ENCODE results near the gene TMEM101. TPM values are rescaled to one million over a fixed set of nuclear protein-coding genes. Genes with fewer than 3 reads are reported as not detected.

Gene TMEM101
- total and polyA plus RNA-seq, 2 donors (not counting 1 experiment from before 2014, with no cell fraction given) = 16.3 to 25.3 TPM

DNA sequence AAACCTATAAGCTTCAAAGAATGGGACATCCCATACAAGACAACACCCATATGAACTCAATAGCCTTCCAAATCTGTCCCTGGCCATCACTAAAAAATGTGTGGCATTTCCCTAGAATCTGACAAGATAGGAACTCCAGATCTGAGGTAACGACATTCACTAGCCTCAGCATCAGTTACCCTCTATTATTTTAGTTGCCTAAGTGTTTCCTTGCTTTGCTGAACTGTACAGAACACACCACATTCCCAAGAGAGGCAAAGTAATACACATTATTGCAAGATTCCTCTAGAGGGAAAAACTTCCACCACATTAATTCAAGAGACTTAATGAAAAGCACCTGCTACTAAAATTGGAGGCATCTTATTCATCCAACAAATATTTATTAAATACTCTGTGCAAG is 46.7 kb upstream of the TMEM101 start:
- H3K27me3 ChIP-seq (replicated peaks in 1 of 4; ENCODE audit: control extremely low read depth in 1 of 4, control insufficient read depth in 3 of 4, insufficient read depth in 4 of 4, low read length in 3 of 4) = no peaks in the 10 kb centered on the region
- H3K36me3 ChIP-seq (replicated peaks in 1 of 2; ENCODE audit: control extremely low read depth in 1 of 2, control insufficient read depth in 1 of 2, extremely low read depth in 1 of 2, insufficient read depth in 2 of 2, low read length in 1 of 2) = peaks cover 3 to 40% of the 10 kb centered on the region in 2 experiments
- DNase-seq (no peak), ATAC-seq (ENCODE audit: low read depth) (no peak)
- no peak overlapping the region for H3K27ac ChIP-seq (ENCODE audit: low read length in 2 of 2)
- 100% methylated on average over 1 of the region's 1 CpG for WGBS (ENCODE audit: insufficient coverage)
- intact Hi-C loops (cut with micrococcal nuclease) = no loop called here
- Mint-ChIP-seq H3K4me1 (peaks cover 31% of the 10 kb centered on the region), H3K9me3 (ENCODE audit: insufficient read depth) (no peaks in the 10 kb centered on the region), H3K27ac (no peak overlapping the region), H3K4me3 (no peak overlapping the region), H3K27me3 (no peaks in the 10 kb centered on the region)
- H3K79me2 ChIP-seq (ENCODE audit: control insufficient read depth, insufficient read depth, low read length) = peaks cover 87% of the 10 kb centered on the region
- H3K4me2 ChIP-seq (replicated peaks; ENCODE audit: low read depth, low read length, poor library complexity, severe bottlenecking) = no peak overlapping the region
- POLR2A ChIA-PET = no interaction called here
- H3K4me1 ChIP-seq (ENCODE audit: control insufficient read depth in 2 of 2, insufficient read depth in 2 of 2, low read length in 2 of 2) = peaks cover 6 to 7% of the 10 kb centered on the region in 2 donors
- no peak overlapping the region for H3K9ac ChIP-seq (ENCODE audit: low read length)
- H3K4me3 ChIP-seq (ENCODE audit: control extremely low read depth in 1 of 5, extremely low read depth in 1 of 5, insufficient read depth in 1 of 5, low read depth in 2 of 5, low read length in 4 of 5) = no peak overlapping the region
- peaks cover 14% of the 10 kb centered on the region for H4K20me1 ChIP-seq (ENCODE audit: control insufficient read depth, insufficient read depth, low read length, poor library complexity, severe bottlenecking)
- H3K9me3 ChIP-seq (ENCODE audit: control extremely low read depth in 1 of 3, control insufficient read depth in 2 of 3, insufficient read depth in 1 of 3, low read length in 2 of 3) = no peaks in the 10 kb centered on the region
- TF ChIP-seq, protein P1, sequence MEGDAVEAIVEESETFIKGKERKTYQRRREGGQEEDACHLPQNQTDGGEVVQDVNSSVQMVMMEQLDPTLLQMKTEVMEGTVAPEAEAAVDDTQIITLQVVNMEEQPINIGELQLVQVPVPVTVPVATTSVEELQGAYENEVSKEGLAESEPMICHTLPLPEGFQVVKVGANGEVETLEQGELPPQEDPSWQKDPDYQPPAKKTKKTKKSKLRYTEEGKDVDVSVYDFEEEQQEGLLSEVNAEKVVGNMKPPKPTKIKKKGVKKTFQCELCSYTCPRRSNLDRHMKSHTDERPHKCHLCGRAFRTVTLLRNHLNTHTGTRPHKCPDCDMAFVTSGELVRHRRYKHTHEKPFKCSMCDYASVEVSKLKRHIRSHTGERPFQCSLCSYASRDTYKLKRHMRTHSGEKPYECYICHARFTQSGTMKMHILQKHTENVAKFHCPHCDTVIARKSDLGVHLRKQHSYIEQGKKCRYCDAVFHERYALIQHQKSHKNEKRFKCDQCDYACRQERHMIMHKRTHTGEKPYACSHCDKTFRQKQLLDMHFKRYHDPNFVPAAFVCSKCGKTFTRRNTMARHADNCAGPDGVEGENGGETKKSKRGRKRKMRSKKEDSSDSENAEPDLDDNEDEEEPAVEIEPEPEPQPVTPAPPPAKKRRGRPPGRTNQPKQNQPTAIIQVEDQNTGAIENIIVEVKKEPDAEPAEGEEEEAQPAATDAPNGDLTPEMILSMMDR (IDR thresholded peaks at IDR 0.05) = no peak
- no peak for TF ChIP-seq EZH2 (IDR thresholded peaks at IDR 0.05; ENCODE audit: borderline replicate concordance, insufficient read depth, low read depth, low read length, poor library complexity, severe bottlenecking)
- no peak overlapping the region for H2AFZ ChIP-seq (ENCODE audit: insufficient read depth, low read depth, low read length, poor library complexity, severe bottlenecking)
- CTCF ChIA-PET = interaction anchor here (0.7 to 0.9 kb wide), 2 partner anchors 64 to 286 kb away, joined by 3 to 4 read pairs; no protein-coding TSS in a partner anchor

DNA sequence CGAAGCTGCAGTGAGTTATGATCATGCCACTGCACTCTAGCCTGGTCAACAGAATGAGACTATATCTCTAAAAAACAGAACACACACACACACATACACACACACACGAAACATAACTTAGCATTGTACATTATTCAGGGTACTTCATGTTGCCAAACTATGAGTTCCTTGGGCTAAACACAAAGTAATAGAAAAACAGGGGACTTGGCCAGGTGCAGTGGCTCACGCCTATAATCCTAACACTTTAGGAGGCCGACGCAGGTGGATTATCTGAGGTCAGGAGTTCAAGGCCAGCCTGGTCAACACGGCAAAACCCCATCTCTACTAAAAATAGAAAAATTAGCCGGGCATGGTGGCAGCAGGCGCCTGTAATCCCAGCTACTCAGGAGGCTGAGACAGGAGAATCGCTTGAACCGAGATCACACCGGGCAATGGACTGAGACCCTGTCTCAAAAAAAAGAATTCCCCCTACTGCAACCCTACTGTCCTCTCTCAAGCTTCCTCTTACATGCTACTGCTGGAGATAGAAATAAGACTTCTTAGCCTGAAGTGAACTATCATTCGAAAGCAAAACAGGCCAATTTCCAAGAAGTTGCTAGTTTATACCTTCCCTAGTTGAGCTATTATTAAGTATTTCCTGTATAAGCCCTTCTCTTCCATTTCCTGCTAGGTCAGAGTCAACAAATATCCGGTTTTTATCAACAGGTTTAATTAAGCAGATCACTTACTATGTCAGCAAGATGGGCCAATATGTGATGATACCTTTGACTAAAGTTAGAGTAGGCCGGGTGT is 44.5 kb upstream of the TMEM101 start:
- Histone ChIP-seq H3K4me2 (replicated peaks; ENCODE audit: low read depth, low read length, poor library complexity, severe bottlenecking) (no peak overlapping the region), H3K27ac (ENCODE audit: low read length in 2 of 2) (no peak overlapping the region), H3K36me3 (replicated peaks in 1 of 2; ENCODE audit: control extremely low read depth in 1 of 2, control insufficient read depth in 1 of 2, extremely low read depth in 1 of 2, insufficient read depth in 2 of 2, low read length in 1 of 2) (peaks cover 6 to 49% of the 10 kb centered on the region in 2 experiments), H4K20me1 (ENCODE audit: control insufficient read depth, insufficient read depth, low read length, poor library complexity, severe bottlenecking) (peaks cover 29% of the 10 kb centered on the region), H3K4me1 (ENCODE audit: control insufficient read depth in 2 of 2, insufficient read depth in 2 of 2, low read length in 2 of 2) (no peaks in the 10 kb centered on the region), H3K27me3 (replicated peaks in 1 of 4; ENCODE audit: control extremely low read depth in 1 of 4, control insufficient read depth in 3 of 4, insufficient read depth in 4 of 4, low read length in 3 of 4) (no peaks in the 10 kb centered on the region), H3K9ac (ENCODE audit: low read length) (no peak overlapping the region), H2AFZ (ENCODE audit: insufficient read depth, low read depth, low read length, poor library complexity, severe bottlenecking) (no peak overlapping the region), H3K4me3 (ENCODE audit: control extremely low read depth in 1 of 5, extremely low read depth in 1 of 5, insufficient read depth in 1 of 5, low read depth in 2 of 5, low read length in 4 of 5) (no peak overlapping the region), H3K9me3 (ENCODE audit: control extremely low read depth in 1 of 3, control insufficient read depth in 2 of 3, insufficient read depth in 1 of 3, low read length in 2 of 3) (no peaks in the 10 kb centered on the region), H3K79me2 (ENCODE audit: control insufficient read depth, insufficient read depth, low read length) (peaks cover 87% of the 10 kb centered on the region)
- TF ChIP-seq EZH2 (IDR thresholded peaks at IDR 0.05; ENCODE audit: borderline replicate concordance, insufficient read depth, low read depth, low read length, poor library complexity, severe bottlenecking) = no peak
- TF ChIP-seq, protein P1 (IDR thresholded peaks at IDR 0.05) = no peak
- DNase-seq = no peak
- no peak overlapping the region for H3K27ac Mint-ChIP-seq
- H3K4me3 Mint-ChIP-seq = no peak overlapping the region
- CTCF ChIA-PET = no interaction called here
- intact Hi-C loops (cut with micrococcal nuclease) = no loop called here
- H3K4me1 Mint-ChIP-seq = peaks cover 27% of the 10 kb centered on the region
- no peaks in the 10 kb centered on the region for H3K27me3 Mint-ChIP-seq
- no peak for ATAC-seq (ENCODE audit: low read depth)
- POLR2A ChIA-PET = no interaction called here
- 98% methylated on average over 7 of the region's 14 CpGs for WGBS (ENCODE audit: insufficient coverage)
- no peaks in the 10 kb centered on the region for H3K9me3 Mint-ChIP-seq (ENCODE audit: insufficient read depth)

Measured in B cell (primary cell).